Measurements from ENCODE around the gene UPF1. TPM values are rescaled to one million over a fixed set of nuclear protein-coding genes. Genes with fewer than 3 reads are reported as not detected.

Gene UPF1
- total and polyA plus RNA-seq, 10 donors = 31.2 to 161 (median 84.4) TPM

DNA sequence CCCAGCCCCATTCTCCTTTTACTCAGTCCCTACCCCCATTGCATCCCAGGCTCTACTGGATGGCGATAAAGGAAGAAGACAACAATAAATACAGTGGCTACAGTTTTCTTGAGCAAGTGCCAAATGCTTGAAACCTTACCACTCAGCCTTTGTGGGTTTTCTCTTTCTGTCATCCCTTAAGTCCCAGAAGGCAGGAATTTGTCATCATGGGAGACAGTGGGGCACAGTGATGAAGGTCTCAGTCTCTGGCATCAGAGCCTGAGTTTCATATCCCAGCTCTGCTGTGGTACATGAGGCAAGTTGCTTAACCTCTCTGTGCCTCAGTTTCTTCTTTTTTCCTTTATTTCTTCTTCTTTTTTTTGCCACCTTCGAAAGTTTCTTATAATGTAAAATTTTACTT lies 35.5 kb upstream of the UPF1 start:
- Histone ChIP-seq H3K9me3 (no peaks in the 10 kb centered on the region), H3K4me1 (peaks cover 0 to 2% (median under 1%) of the 10 kb centered on the region in 6 donors), H3K4me3 (no peak overlapping the region), H3K27ac (no peak overlapping the region), H3K27me3 (replicated peaks in 1 of 7) (peaks cover 0 to 91% (median 45%) of the 10 kb centered on the region in 7 donors), H3K36me3 (no peaks in the 10 kb centered on the region)
- TF ChIP-seq, protein P1, sequence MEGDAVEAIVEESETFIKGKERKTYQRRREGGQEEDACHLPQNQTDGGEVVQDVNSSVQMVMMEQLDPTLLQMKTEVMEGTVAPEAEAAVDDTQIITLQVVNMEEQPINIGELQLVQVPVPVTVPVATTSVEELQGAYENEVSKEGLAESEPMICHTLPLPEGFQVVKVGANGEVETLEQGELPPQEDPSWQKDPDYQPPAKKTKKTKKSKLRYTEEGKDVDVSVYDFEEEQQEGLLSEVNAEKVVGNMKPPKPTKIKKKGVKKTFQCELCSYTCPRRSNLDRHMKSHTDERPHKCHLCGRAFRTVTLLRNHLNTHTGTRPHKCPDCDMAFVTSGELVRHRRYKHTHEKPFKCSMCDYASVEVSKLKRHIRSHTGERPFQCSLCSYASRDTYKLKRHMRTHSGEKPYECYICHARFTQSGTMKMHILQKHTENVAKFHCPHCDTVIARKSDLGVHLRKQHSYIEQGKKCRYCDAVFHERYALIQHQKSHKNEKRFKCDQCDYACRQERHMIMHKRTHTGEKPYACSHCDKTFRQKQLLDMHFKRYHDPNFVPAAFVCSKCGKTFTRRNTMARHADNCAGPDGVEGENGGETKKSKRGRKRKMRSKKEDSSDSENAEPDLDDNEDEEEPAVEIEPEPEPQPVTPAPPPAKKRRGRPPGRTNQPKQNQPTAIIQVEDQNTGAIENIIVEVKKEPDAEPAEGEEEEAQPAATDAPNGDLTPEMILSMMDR (IDR thresholded peaks at IDR 0.05 in 8 of 11, conservative IDR thresholded peaks at IDR 0.05 in 3 of 11) = no peak
- TF ChIP-seq POLR2A (IDR thresholded peaks at IDR 0.05) = no peak
- no peak for TF ChIP-seq POLR2AphosphoS5 (IDR thresholded peaks at IDR 0.05)
- intact Hi-C loops (cut with DNase I; ENCODE audit: low total_unique reads) = no loop called here
- no peak for DNase-seq
- WGBS, 5 donors = 68 to 83% (median 81%) methylated on average over 2 of the region's 2 CpGs

- 53 to 59% (median 55%) methylated on average over 21 to 22 of the region's 22 CpGs for WGBS, 5 donors
- no peaks in the 10 kb centered on the region for H3K36me3 ChIP-seq
- intact Hi-C loops (cut with DNase I; ENCODE audit: low total_unique reads) = no loop called here
- no peak overlapping the region for H3K4me3 ChIP-seq
- TF ChIP-seq POLR2A (IDR thresholded peaks at IDR 0.05) (no peak), POLR2AphosphoS5 (IDR thresholded peaks at IDR 0.05) (no peak)
- TF ChIP-seq, protein P1 (IDR thresholded peaks at IDR 0.05 in 8 of 11, conservative IDR thresholded peaks at IDR 0.05 in 3 of 11) = no peak
- DNase-seq = no peak
- H3K27me3 ChIP-seq (replicated peaks in 1 of 7) = peaks cover 0 to 84% (median 24%) of the 10 kb centered on the region in 7 donors
- no peak overlapping the region for H3K27ac ChIP-seq
- no peaks in the 10 kb centered on the region for H3K4me1 ChIP-seq
- no peaks in the 10 kb centered on the region for H3K9me3 ChIP-seq
These were observed 33.1 kb upstream of the UPF1 start for GRCh38 chr19:18798384-18799352.

DNA sequence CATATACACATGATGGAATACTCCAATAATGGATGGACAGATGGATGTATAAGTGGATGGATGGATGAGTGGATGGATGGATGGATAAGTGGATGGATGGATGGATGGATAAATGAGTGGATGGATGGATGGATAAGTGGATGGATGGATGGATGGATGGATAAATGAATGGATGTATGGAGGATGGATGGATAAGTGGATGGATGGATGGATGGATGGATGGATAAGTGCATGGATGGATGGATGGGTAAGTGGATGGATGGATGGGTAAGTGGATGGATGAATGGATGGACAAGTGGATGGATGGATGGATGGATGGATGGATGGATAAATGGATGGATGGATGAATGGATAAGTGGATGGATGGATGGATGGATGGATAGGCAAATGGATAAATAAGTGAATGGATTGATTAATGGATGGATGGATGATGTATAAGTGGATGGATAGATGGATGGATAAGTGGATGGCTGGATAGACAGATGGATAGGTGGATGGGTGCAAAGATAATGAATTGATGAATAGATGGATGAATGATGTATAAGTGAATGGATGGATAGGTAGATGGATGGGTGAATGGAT lies 32.3 kb upstream of the UPF1 start:
- Histone ChIP-seq H3K36me3 (no peaks in the 10 kb centered on the region), H3K27ac (no peak overlapping the region), H3K4me1 (no peaks in the 10 kb centered on the region), H3K9me3 (no peaks in the 10 kb centered on the region), H3K27me3 (replicated peaks in 1 of 7) (peaks cover 0 to 84% (median 19%) of the 10 kb centered on the region in 7 donors), H3K4me3 (no peak overlapping the region)
- intact Hi-C loops (cut with DNase I; ENCODE audit: low total_unique reads) = no loop called here
- no peak for DNase-seq
- TF ChIP-seq, protein P1 (IDR thresholded peaks at IDR 0.05 in 8 of 11, conservative IDR thresholded peaks at IDR 0.05 in 3 of 11) = no peak
- TF ChIP-seq POLR2AphosphoS5 (IDR thresholded peaks at IDR 0.05) (no peak), POLR2A (IDR thresholded peaks at IDR 0.05) (no peak)

DNA sequence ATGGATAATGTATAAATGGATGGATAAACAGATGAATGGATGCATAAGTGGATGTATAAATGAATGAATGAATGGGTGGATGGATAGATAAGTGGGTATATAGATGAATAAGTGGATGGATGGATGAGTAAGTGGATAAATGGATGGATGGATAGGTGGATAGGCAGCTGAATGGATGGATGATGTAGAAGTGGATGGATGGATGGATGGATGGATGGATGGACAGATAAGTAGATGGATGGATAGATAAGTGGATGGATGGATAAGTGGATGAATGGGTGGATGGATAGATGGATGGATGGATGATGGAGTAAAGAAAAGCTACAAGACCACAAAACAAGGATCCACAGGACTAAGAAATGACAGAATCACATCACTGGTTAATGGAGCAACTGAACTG lies 31.7 kb upstream of the UPF1 start:
- Histone ChIP-seq H3K9me3 (no peaks in the 10 kb centered on the region), H3K4me3 (no peak overlapping the region), H3K27me3 (replicated peaks in 1 of 7) (peaks cover 0 to 83% (median 18%) of the 10 kb centered on the region in 7 donors), H3K27ac (no peak overlapping the region), H3K4me1 (no peaks in the 10 kb centered on the region), H3K36me3 (no peaks in the 10 kb centered on the region)
- intact Hi-C loops (cut with DNase I; ENCODE audit: low total_unique reads) = no loop called here
- DNase-seq = no peak
- no peak for TF ChIP-seq POLR2A (IDR thresholded peaks at IDR 0.05)
- TF ChIP-seq, protein P1 (IDR thresholded peaks at IDR 0.05 in 8 of 11, conservative IDR thresholded peaks at IDR 0.05 in 3 of 11) = no peak
- TF ChIP-seq POLR2AphosphoS5 (IDR thresholded peaks at IDR 0.05) = no peak

All from spleen (tissue), 11 donors.